Right lobe of liver (tissue), 4 donors: ENCODE measurements around the gene LRFN3.

Experiments used
- POLR2A ChIP-seq: fragments of 450-650 bp; IDR thresholded peaks from one replicate; pipeline ENCODE4 v1.6.1; 2017; ENCODE audit warnings: antibody characterized with exemption, mild to moderate bottlenecking
- TF ChIP-seq, protein P1 (sequence below), 4 donors: fragments of 200-600 bp in 3 of 4; fragments of 450-650 bp in 1 of 4; IDR thresholded peaks; one replicate each; pipeline versions ENCODE4 v1.5.1 to v1.8.0; 2016 to 2022; ENCODE audit warnings: antibody characterized with exemption in 4 of 4, mild to moderate bottlenecking in 2 of 4
- donor health status: DM: no; HTN: no; CAD: no.
- donor health status: DM: no; HTN: no; CAD: no.
- donor health status: DM: no; HTN: yes; CAD: no.

DNA sequence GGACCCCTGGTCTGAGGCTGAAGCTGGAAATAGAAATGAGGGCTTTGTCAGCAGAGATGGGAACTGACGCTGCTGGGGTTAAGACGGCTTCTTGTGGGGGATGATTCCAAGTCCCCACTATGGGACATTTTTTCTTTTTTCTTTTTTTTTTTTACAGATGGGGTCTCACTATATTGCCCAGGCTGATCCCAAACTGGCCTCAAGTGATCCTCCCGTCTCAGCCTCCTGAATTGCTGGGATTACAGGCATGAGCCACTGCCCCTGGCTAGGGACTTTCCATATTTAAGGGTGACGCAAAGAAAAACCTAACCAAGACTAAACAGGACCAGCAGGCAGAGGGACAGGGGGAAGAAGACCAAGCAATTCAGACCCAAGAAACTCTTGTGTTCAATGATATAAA, 10.0 kb downstream of the LRFN3 start:
- TF ChIP-seq, protein P1, sequence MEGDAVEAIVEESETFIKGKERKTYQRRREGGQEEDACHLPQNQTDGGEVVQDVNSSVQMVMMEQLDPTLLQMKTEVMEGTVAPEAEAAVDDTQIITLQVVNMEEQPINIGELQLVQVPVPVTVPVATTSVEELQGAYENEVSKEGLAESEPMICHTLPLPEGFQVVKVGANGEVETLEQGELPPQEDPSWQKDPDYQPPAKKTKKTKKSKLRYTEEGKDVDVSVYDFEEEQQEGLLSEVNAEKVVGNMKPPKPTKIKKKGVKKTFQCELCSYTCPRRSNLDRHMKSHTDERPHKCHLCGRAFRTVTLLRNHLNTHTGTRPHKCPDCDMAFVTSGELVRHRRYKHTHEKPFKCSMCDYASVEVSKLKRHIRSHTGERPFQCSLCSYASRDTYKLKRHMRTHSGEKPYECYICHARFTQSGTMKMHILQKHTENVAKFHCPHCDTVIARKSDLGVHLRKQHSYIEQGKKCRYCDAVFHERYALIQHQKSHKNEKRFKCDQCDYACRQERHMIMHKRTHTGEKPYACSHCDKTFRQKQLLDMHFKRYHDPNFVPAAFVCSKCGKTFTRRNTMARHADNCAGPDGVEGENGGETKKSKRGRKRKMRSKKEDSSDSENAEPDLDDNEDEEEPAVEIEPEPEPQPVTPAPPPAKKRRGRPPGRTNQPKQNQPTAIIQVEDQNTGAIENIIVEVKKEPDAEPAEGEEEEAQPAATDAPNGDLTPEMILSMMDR (IDR thresholded peaks at IDR 0.05): no peak
- TF ChIP-seq POLR2A: no peak
